PC-3 (cell line): ENCODE data around the gene TMEM181. TPM values are rescaled to one million over a fixed set of nuclear protein-coding genes. Genes with fewer than 3 reads are reported as not detected.

ENCODE experiments used
- ATAC-seq: fragments of 200-7000 bp; cut with Tn5 transposase; 2 replicates; pipeline ENCODE4 v1.9.1; 2020; ENCODE audit warnings: mild to moderate bottlenecking, moderate library complexity
- BruUV-seq: library from RNA; stranded (reverse); fragments of 400-500 nt; replicated peaks from 2 replicates; lab custom pipeline; 2021; lab: Mats Ljungman, UMichigan
- CTCF ChIA-PET: fragments of 300-600 bp; sonication (Branson Sonifier 250); formaldehyde crosslinking; loops from one replicate; lab custom pipeline; 2022; ENCODE audit warnings: antibody characterized with exemption; lab: Charles Lee
- POLR2A ChIA-PET: fragments of 300-600 bp; sonication (Branson Sonifier 250); formaldehyde crosslinking; loops from one replicate; lab custom pipeline; 2022; ENCODE audit warnings: antibody characterized with exemption; ENCODE audit not compliant: unreplicated experiment; lab: Charles Lee
- DNase-seq: peaks from one replicate; pipeline ENCODE4 v3.0.0-alpha.2; 2015
- H2AFZ ChIP-seq: fragments of 300-600 bp; sonication (generic); 2 replicates; pipeline ENCODE4 v1.6.0; 2016; ENCODE audit warnings: antibody characterized with exemption, low read length
- H3F3A ChIP-seq: fragments of 300-600 bp; sonication (generic); one replicate; pipeline ENCODE4 v1.6.0; 2017; ENCODE audit warnings: antibody characterized with exemption, low read length, control low read depth, mild to moderate bottlenecking; ENCODE audit not compliant: unreplicated experiment
- H3K27ac ChIP-seq: fragments of 300-600 bp; sonication (generic); 2 replicates; pipeline ENCODE4 v1.5.1; 2016; ENCODE audit warnings: mild to moderate bottlenecking, low read length
- H3K27me3 ChIP-seq: fragments of 300-600 bp; sonication (generic); 2 replicates; pipeline ENCODE4 v1.6.1; 2016; ENCODE audit warnings: low read length, mixed read lengths
- H3K36me3 ChIP-seq: fragments of 300-600 bp; sonication (generic); 2 replicates; pipeline ENCODE4 v1.6.1; 2016; ENCODE audit warnings: low read depth, mixed run types, low read length, mixed read lengths
- H3K4me1 ChIP-seq: fragments of 300-600 bp; sonication (generic); 2 replicates; pipeline ENCODE4 v1.5.1; 2016; ENCODE audit warnings: low read length; ENCODE audit not compliant: insufficient read depth
- H3K4me2 ChIP-seq: fragments of 300-600 bp; sonication (generic); 2 replicates; pipeline ENCODE4 v1.6.0; 2016; ENCODE audit warnings: low read length
- H3K4me3 ChIP-seq: fragments of 300-600 bp; sonication (generic); 2 replicates; pipeline ENCODE4 v1.5.1; 2016; ENCODE audit warnings: mild to moderate bottlenecking, low read length, mixed read lengths
- H3K79me2 ChIP-seq: fragments of 300-600 bp; sonication (generic); 2 replicates; pipeline ENCODE4 v1.6.1; 2017; ENCODE audit warnings: low read length, mixed read lengths
- H3K9ac ChIP-seq: fragments of 300-600 bp; sonication (generic); 2 replicates; pipeline ENCODE4 v1.6.0; 2016; ENCODE audit warnings: mild to moderate bottlenecking, low read length
- H3K9me2 ChIP-seq: fragments of 300-600 bp; sonication (generic); replicated peaks from 2 replicates; pipeline ENCODE4 v1.6.1; 2016; ENCODE audit warnings: mixed run types, low read length, mixed read lengths
- H3K9me3 ChIP-seq: fragments of 300-600 bp; sonication (generic); 2 replicates; pipeline ENCODE4 v1.6.1; 2016; ENCODE audit warnings: low read length, mixed read lengths
- H4K20me1 ChIP-seq: fragments of 300-600 bp; sonication (generic); 2 replicates; pipeline ENCODE4 v1.6.1; 2016; ENCODE audit warnings: low read length, mixed read lengths
- EZH2 ChIP-seq: fragments of 300-600 bp; sonication (generic); IDR thresholded peaks from one replicate; pipeline ENCODE4 v1.6.1; 2017; ENCODE audit warnings: antibody characterized with exemption, mild to moderate bottlenecking, low read length; ENCODE audit not compliant: unreplicated experiment
- EZH2phosphoT487 ChIP-seq: fragments of 300-600 bp; sonication (generic); IDR thresholded peaks from 2 replicates; pipeline ENCODE4 v1.6.1; 2018; ENCODE audit warnings: mild to moderate bottlenecking, antibody characterized with exemption, low read length, borderline replicate concordance
- intact Hi-C: fragments of 100-400 bp; cut with micrococcal nuclease; formaldehyde crosslinking; loops from 2 replicates; pipeline ENCODE4 v1.9.0; 2023
- total RNA-seq: library from RNA; depleted of rRNA; stranded (reverse); fragments of >200 nt; gene quantifications from 2 replicates; pipeline ENCODE4 v1.2.3, GENCODE V29; 2014
- TF ChIP-seq, protein P1 (sequence below): fragments of 300-600 bp; sonication (generic); conservative IDR thresholded peaks from 2 replicates; pipeline ENCODE4 v1.5.1; 2017; ENCODE audit warnings: antibody characterized with exemption, low read depth, mild to moderate bottlenecking, low read length

Gene TMEM181
- total RNA-seq, 1 experiment from 2014 or later, result 13.7 TPM

DNA sequence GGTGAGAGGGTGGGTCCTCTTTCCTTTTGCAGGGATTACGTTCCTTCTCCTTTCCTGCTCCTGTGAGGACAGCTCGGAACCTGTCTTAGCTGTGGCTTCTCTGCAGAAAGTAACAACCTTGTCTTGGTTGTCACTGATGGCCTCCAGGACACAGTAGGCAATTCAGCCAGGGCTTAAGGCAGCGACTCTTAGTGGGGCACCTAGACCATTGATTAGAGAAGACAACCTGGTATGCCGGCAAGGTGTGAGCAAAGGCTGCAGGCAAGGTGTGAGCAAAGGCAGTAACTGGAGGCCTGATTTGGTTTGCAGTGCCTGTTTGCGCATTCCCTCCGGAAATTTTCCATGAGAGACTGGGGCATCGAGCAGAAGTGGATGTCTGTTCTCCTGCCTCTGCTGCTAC, 47.0 kb downstream of the TMEM181 start:
- CTCF ChIA-PET, result no interaction called here
- H3K36me3 ChIP-seq, result peaks cover 21% of the 10 kb centered on the region; the same call in 1 of the 2 replicates

DNA sequence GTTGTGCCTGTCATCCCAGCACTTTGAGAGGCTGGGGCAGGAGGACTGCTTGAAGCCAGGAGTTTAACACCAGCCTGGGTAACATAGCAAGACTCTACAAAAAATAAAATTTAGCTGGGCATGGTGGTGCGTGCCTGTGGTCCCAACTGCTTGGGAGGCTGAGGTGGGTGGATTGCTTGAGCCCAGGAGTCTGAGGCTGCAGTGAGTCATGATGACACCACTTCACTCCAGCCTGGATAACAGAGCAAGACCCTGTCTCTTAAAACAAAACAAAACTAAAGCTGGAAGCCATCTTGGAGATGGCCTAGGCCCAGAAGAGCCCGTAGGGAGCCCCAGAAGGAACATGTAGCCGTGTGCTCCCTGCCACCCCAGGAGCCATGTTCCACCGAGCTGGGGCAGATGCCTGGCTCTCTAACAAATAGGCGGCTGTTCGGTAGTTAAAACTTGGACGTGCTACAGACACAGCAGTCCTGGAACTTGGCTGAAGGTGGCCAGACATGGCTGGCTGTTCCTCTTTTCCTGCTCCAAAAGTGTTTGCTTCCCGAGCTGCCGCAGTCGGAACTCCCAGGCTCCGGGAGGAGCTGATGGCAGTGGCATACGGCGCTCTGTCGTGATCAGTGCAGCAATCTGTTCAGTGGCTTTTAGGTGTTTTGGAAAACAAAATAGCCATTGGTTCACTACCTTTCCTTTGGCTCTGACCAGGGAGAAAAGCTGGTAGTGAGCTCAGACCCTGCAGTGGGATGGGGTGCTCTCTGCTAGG, 47.7 kb downstream of the TMEM181 start:
- intact Hi-C loops, result no loop called here
- no peak overlapping the region for H3K4me3 ChIP-seq
- no peak for DNase-seq
- ChIA-PET CTCF (no interaction called here), POLR2A (no interaction called here)
- no peak overlapping the region for H3K27ac ChIP-seq
- no peaks in the 10 kb centered on the region for H3K79me2 ChIP-seq
- TF ChIP-seq EZH2phosphoT487, result no peak
- TF ChIP-seq, protein P1, sequence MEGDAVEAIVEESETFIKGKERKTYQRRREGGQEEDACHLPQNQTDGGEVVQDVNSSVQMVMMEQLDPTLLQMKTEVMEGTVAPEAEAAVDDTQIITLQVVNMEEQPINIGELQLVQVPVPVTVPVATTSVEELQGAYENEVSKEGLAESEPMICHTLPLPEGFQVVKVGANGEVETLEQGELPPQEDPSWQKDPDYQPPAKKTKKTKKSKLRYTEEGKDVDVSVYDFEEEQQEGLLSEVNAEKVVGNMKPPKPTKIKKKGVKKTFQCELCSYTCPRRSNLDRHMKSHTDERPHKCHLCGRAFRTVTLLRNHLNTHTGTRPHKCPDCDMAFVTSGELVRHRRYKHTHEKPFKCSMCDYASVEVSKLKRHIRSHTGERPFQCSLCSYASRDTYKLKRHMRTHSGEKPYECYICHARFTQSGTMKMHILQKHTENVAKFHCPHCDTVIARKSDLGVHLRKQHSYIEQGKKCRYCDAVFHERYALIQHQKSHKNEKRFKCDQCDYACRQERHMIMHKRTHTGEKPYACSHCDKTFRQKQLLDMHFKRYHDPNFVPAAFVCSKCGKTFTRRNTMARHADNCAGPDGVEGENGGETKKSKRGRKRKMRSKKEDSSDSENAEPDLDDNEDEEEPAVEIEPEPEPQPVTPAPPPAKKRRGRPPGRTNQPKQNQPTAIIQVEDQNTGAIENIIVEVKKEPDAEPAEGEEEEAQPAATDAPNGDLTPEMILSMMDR, result no peak
- no peak for TF ChIP-seq EZH2
- no peaks in the 10 kb centered on the region for H3F3A ChIP-seq
- H3K4me1 ChIP-seq, result no peaks in the 10 kb centered on the region
- H3K9me3 ChIP-seq, result no peaks in the 10 kb centered on the region
- no peaks in the 10 kb centered on the region for H3K9me2 ChIP-seq
- H3K9ac ChIP-seq, result no peak overlapping the region
- ATAC-seq, result no peak
- BruUV-seq, result no TSS peak
- H4K20me1 ChIP-seq, result no peaks in the 10 kb centered on the region
- H3K27me3 ChIP-seq, result no peaks in the 10 kb centered on the region
- peaks cover 21% of the 10 kb centered on the region; the same call in 1 of the 2 replicates for H3K36me3 ChIP-seq
- no peak overlapping the region for H2AFZ ChIP-seq
- no peak overlapping the region for H3K4me2 ChIP-seq

More for the DNA sequence above, 47.0 kb downstream of the TMEM181 start:
- H3F3A ChIP-seq, result no peaks in the 10 kb centered on the region
- no peaks in the 10 kb centered on the region for H3K79me2 ChIP-seq
- POLR2A ChIA-PET, result no interaction called here
- H4K20me1 ChIP-seq, result no peaks in the 10 kb centered on the region
- no peak overlapping the region for H3K9ac ChIP-seq
- BruUV-seq, result no TSS peak
- DNase-seq (no peak), ATAC-seq (no peak)
- no peak overlapping the region for H2AFZ ChIP-seq
- TF ChIP-seq, protein P1, result no peak
- TF ChIP-seq EZH2phosphoT487 (no peak), EZH2 (no peak)
- no peaks in the 10 kb centered on the region for H3K4me1 ChIP-seq
- H3K27me3 ChIP-seq, result no peaks in the 10 kb centered on the region
- no peaks in the 10 kb centered on the region for H3K9me2 ChIP-seq
- no peak overlapping the region for H3K4me2 ChIP-seq
- H3K9me3 ChIP-seq, result no peaks in the 10 kb centered on the region
- H3K27ac ChIP-seq, result no peak overlapping the region
- no peak overlapping the region for H3K4me3 ChIP-seq
- intact Hi-C loops, result no loop called here

DNA sequence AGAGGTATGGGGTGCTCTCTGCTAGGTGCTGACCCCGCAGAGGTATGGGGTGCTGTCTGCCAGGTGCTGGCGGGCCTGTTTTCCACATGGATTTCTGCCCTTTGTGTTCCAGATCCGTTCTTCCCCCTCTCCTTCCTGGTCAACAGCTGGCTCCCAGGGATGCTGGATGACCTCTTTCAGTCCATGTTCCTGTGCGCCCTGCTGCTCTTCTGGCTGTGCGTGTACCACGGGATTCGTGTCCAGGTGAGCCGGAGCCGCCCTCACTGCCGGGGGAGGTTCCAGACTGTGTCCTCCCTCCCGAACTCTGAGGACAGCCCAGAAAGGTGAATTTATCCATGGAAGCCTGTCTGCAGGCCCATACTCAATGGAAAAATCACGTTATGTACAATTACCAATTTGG, 48.3 kb downstream of the TMEM181 start:
- Histone ChIP-seq H3K9me2 (no peaks in the 10 kb centered on the region), H3K4me1 (no peaks in the 10 kb centered on the region), H4K20me1 (no peaks in the 10 kb centered on the region), H3K27ac (no peak overlapping the region), H3K27me3 (no peaks in the 10 kb centered on the region), H3K79me2 (no peaks in the 10 kb centered on the region), H3K9me3 (no peaks in the 10 kb centered on the region), H3K4me2 (no peak overlapping the region), H2AFZ (no peak overlapping the region), H3F3A (no peaks in the 10 kb centered on the region), H3K36me3 (peaks cover 21% of the 10 kb centered on the region; the same call in 1 of the 2 replicates), H3K9ac (no peak overlapping the region), H3K4me3 (no peak overlapping the region)
- POLR2A ChIA-PET, result no interaction called here
- intact Hi-C loops, result no loop called here
- DNase-seq (no peak), ATAC-seq (no peak)
- TF ChIP-seq, protein P1, result no peak
- no peak for TF ChIP-seq EZH2phosphoT487
- no peak for TF ChIP-seq EZH2
- no TSS peak for BruUV-seq
- CTCF ChIA-PET, result no interaction called here
